Midbrain (tissue), 1 donor: ENCODE measurements around the gene PRICKLE2.
A peak's percentile ranks its signal among the peaks of the same experiment; 100 is the strongest.

Experiments used
- DNase-seq: peaks from one replicate; lab custom pipeline; 2025; lab: John Stamatoyannopoulos, UW

The PRICKLE2 gene

GRCh38 chr3:64218746-64219145, 6.5 kb downstream of the PRICKLE2 start:
- DNase-seq, result no peak

DNA sequence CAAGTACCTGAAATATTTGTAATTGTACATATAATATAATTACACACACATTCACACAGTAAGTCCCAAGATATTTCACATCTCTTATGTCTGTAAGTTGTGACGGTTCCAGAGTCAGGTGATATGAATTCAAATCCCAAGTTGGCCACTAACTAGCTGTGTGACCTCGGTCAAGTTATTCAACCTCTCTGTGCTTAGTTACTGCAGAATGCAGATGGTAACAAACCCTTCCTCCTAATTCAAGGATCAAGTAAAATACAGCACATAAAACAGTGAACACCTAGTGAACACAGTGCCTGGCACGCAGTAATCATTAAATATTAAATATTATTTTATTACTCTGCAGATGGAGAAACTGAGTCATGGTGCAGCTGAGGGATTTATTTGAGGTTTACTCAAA, 6.9 kb downstream of the PRICKLE2 start:
- DNase-seq, result no peak

DNA sequence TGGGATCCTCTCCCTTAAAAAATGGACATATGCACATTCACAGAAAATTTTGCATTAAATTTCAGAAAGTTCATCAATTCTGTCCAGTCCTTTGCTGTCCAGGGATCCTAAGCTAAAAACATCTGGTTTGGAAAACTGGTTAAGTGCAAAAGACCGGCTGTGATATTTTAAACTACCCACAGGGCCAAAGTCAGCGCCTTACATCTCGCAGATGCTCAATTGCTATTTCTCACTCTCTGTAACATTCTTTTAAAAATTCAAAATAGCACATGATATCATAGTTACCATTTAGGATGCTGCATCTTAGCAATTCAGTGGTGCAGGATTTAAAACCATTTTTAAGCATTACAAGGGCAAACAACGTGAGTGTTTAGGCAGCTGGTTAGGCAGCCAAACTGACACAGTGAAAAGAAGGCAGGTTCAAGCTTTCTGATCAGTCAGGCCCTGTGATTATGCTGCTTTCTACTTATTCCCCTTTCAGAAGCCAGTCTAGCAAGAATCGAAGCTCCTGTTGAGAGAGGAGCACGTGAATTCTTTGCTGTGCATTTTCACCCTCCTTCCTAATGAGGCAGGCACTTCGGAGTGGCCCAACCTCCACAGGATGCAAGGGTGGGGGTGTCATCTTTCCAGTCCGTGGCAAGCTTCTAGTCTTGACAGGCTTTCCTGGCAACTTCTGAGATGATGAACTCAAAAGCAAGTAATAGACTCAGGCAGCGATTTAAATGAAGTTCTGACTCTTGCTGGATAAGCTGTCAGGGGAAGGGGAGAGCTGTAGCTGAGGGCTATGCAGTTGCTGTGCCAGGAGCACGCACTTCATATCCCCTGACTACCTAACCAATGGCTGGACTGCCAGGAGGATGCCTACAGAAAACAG, 8.8 kb downstream of the PRICKLE2 start:
- no peak for DNase-seq

DNA sequence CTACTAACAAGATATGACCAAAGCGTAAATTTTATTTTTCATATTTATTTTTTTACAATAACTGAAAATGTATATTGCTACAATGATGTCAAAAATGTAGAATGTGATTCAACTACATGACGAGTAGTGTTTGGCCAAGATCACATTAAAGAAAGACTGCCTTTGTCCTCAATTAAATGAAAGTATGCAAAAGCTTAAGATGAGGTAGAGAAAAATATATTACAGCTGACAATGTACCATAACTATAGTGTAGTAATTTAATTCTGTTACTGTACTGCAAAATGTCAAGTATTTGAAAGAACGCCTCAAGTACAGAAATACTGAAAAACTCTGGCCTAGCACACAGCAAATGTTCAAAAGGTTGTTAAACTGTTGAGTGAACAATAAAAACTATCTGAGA, 9.7 kb downstream of the PRICKLE2 start:
- DNase-seq, result no peak

DNA sequence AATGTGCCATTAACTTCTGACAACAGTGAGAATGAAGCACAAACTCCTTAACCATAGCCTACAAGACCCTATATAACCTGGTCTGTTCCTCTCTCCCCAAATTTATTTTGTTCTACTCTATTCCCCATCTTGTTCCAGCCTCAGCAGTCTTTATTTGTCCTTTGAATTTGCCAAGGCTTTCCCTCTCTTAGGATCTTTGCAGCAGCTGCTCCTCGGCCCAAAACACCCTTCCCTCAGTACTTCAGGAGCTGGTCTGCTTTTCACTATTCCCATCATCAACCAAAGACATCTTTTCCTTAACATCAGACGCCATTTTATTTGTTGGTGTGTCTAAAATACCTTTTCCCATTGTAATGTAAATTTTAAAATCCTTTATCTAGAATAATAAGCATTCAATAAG, 10.2 kb downstream of the PRICKLE2 start:
- DNase-seq, result no peak

DNA sequence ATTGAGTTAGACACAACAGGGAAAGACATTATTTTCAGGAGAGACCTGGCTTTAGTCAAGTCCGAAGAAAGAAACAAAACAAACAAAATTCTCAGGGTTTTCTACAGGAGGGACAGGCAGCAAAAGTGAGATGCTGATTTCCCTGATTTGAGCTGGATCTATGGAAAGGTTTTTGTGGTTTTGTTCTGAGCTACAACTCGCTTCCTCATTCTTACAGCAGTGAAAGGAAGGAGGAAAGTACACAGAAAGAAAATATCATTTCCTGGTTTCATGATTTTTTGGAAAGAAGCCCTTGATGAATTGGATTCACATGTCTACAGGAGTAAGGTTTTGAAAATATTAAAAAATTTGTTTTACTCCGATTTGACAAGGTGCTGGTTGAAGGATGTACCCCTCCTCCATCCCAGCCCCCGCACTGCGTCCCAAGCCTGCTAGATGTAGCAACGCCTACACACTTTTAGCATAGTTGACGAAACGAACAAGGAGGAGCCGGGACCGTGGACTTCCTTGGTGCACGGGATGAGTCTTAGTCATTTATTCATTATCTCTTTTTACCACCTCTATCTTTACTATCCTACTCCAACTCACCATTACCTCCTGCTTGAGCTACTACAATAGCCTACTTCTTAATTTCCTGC, 10.8 kb downstream of the PRICKLE2 start:
- no peak for DNase-seq

- no peak for DNase-seq
These were observed 11.3 kb downstream of the PRICKLE2 start for GRCh38 chr3:64213962-64214379.

- no peak for DNase-seq
These were observed 11.9 kb downstream of the PRICKLE2 start for GRCh38 chr3:64213224-64213878.

GRCh38 chr3:64209866-64210621, 15.2 kb downstream of the PRICKLE2 start:
- peak; percentile 74 for DNase-seq

- DNase-seq, result no peak
These were observed 17.8 kb downstream of the PRICKLE2 start for GRCh38 chr3:64207289-64208080.

DNA sequence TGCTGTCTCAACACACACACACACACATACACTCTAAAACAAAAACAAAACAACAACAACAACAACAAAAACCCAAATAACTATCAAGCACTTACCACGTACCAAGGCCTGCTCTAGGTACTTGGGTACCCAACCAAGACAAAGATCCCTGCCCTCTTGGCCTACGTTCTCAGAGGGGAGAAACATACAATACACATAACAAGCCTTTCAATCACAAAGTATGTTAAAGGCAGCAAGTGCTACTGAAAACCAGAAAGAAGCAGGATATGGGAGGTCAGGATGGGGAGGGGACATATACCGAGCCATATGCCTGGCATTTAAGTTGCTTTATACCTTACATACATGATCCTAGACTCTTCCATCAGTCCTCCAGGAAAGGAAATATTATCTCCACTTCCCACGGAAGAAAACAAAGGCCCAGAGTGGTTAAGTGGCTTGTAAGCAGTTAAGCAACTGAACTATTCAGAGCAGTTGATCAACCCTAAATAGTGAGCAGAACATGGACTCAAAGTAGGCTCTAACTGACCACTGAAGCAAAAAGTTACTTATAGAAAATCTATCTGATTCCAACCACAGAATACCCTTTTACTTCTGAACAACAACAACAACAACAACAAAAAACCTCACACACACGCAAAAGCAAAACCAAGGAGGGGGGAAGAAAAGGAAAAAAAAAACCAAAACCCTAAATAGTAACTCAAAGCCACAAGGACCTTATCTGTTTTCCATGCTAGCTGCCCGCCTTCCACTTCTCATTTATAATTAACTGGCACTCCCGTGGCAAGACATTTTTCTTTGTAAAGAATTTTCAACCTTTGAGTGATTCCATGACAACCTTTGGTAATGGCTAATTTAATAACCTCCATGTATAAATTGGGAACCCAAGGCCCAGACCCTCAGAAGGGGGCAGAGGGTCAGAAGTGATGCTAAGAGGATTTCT, 21.0 kb downstream of the PRICKLE2 start:
- no peak for DNase-seq

- no peak for DNase-seq
These were observed 22.1 kb downstream of the PRICKLE2 start for GRCh38 chr3:64203216-64203615.

DNA sequence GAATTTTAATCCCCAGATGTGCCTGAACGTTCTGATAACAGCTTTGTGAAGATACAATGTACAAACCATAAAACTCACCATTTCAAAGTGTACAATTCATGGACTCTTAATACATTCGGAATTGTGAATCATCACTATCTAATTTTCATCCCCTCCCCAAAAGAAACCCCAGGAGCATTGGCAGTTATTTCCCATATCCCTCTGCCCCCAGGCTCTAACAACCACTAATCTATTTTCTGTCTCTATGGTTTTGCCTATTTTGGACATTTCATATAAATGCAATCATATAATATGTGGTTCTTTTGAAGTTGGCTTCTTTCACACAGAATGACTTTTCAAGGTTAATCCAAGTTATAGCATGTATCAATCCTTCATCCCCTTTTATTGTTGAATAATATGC, 25.3 kb downstream of the PRICKLE2 start:
- no peak for DNase-seq

- no peak for DNase-seq
These were observed 28.9 kb downstream of the PRICKLE2 start for GRCh38 chr3:64196236-64196929.

DNA sequence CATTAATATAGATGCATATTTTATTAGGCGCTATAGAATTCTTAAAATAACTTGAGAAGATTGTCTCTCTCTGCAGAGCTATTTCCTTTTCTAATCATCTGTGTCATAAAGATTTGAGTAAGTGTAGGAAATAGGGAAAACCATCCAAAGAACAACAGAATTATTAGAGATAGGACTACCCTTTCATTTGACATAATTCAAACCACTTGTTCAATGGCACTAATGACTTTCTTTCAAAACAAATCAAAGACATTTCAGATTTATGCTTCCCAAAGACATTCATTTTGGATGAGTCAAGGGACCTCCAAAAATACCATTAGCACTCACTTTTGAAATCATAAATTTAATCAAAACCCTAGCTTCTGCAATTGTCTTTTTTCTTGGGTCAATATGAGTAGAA, 29.5 kb downstream of the PRICKLE2 start:
- no peak for DNase-seq

GRCh38 chr3:64191822-64192221, 33.4 kb downstream of the PRICKLE2 start:
- no peak for DNase-seq

- no peak for DNase-seq
These were observed 34.5 kb downstream of the PRICKLE2 start for GRCh38 chr3:64190517-64191515.

GRCh38 chr3:64188810-64189560, 36.3 kb downstream of the PRICKLE2 start:
- peak; percentile 22 for DNase-seq
